Stimulated activated memory B cell treated with anti-CD40 and anti-IgM and Interleukin-4, amounts not matched to agents 10 μg/mL and 1 μg/mL and 100 μg/mL, for 72 hours (primary cell): ENCODE measurements around the gene HS3ST3B1.

ENCODE experiments used
- ATAC-seq: fragments of 150-1000 bp; cut with Tn5 transposase; 2 replicates; pipeline ENCODE4 v1.10.0; 2021
- H3K27ac Mint-ChIP-seq: one replicate; pipeline ENCODE4 v1.8.0; 2022; ENCODE audit warnings: mild to moderate bottlenecking, mixed read lengths
- H3K27me3 Mint-ChIP-seq: one replicate; pipeline ENCODE4 v1.8.0; 2022; ENCODE audit warnings: mixed read lengths
- H3K36me3 Mint-ChIP-seq: one replicate; pipeline ENCODE4 v1.8.0; 2022; ENCODE audit warnings: mixed read lengths
- H3K4me1 Mint-ChIP-seq: one replicate; pipeline ENCODE4 v1.8.0; 2022; ENCODE audit warnings: mixed read lengths
- H3K4me3 Mint-ChIP-seq: one replicate; pipeline ENCODE4 v1.8.0; 2022; ENCODE audit warnings: mild to moderate bottlenecking, moderate library complexity, mixed read lengths
- H3K9me3 Mint-ChIP-seq: one replicate; pipeline ENCODE4 v1.8.0; 2022; ENCODE audit warnings: mixed read lengths

Gene HS3ST3B1

DNA sequence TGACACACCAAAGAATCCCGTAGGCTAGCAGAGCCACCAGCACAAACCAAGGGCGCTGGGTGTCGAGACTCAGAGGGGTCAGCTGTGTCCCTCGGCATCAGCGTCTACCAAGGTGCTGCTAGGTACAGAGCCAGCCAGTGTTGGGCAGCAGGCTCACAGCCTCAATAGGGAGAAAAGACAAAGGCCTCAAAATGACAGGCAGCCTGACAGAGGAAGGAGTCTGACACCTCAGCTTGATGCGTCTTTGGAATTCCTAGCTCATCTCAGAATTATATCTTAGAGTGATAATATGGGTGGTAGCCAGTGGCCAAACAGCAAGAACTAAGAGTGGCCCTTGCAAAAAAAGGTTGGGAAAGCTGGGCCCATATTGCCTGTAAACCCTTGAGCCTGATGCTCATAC is 45.9 kb downstream of the HS3ST3B1 start:
- Mint-ChIP-seq H3K4me1 (peaks cover 24% of the 10 kb centered on the region), H3K27me3 (peaks cover 10% of the 10 kb centered on the region), H3K27ac (peak overlapping the region; percentile 73), H3K36me3 (peaks cover 5% of the 10 kb centered on the region), H3K4me3 (no peak overlapping the region), H3K9me3 (no peaks in the 10 kb centered on the region)
- no peak for ATAC-seq

DNA sequence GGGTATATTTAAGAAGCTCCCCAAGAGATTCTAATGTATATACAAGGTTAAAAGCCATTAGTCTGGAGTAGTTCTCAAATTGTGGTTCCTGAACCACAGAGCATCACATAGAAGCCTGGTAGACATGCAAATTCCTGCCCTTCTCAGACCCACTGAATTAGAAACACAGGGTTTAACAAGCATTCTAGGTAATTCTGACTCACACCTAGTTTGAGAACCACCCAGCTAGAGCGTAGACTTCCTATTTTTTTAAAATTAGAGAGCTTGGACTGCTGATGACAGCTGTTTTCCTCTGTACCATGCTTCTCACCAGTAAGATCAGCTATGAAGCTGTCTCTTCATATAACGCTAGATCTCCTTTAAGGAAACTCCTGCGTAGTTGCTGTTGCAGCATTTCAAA is 50.6 kb downstream of the HS3ST3B1 start:
- Mint-ChIP-seq H3K27me3 (peaks cover 4% of the 10 kb centered on the region), H3K36me3 (peaks cover 3% of the 10 kb centered on the region), H3K9me3 (no peaks in the 10 kb centered on the region), H3K4me1 (peaks cover 29% of the 10 kb centered on the region), H3K27ac (peak overlapping the region; percentile 80), H3K4me3 (no peak overlapping the region)
- ATAC-seq = peak; percentile 98

DNA sequence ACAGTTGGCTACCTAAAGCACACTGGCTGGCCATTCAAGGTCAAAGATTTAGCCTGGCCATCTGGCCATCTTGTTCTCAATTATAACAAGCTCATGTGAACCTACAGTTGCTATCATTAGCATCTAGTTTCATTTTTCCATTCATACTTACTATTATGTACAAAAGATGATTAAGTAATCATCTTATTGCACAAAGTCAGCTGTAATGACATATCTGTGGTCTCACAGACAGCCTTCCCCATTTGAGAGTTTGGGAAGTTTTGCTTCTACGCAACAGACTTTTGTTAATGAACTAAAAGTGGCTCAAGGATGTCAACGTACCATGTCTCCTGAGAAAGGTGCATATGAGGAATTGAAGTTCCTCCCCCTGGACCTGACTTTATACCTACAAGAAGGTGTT is 51.3 kb downstream of the HS3ST3B1 start:
- peak overlapping the region; percentile 80 for H3K27ac Mint-ChIP-seq
- no peaks in the 10 kb centered on the region for H3K27me3 Mint-ChIP-seq
- H3K4me3 Mint-ChIP-seq = no peak overlapping the region
- no peaks in the 10 kb centered on the region for H3K9me3 Mint-ChIP-seq
- no peak for ATAC-seq
- no peaks in the 10 kb centered on the region for H3K36me3 Mint-ChIP-seq
- peaks cover 22% of the 10 kb centered on the region for H3K4me1 Mint-ChIP-seq

- Mint-ChIP-seq H3K36me3 (no peaks in the 10 kb centered on the region), H3K4me3 (no peak overlapping the region), H3K27ac (no peak overlapping the region)
Measured at GRCh38 chr17:14353861-14354474, 53.1 kb downstream of the HS3ST3B1 start.

GRCh38 chr17:14354807-14355206 is 53.9 kb downstream of the HS3ST3B1 start:
- Mint-ChIP-seq H3K36me3 (no peaks in the 10 kb centered on the region), H3K4me3 (no peak overlapping the region)

More at GRCh38 chr17:14353861-14354474, 53.1 kb downstream of the HS3ST3B1 start:
- Mint-ChIP-seq H3K9me3 (no peaks in the 10 kb centered on the region), H3K4me1 (peaks cover 18% of the 10 kb centered on the region), H3K27me3 (no peaks in the 10 kb centered on the region)
- ATAC-seq = no peak

GRCh38 chr17:14355556-14355955 is 54.7 kb downstream of the HS3ST3B1 start:
- no peak overlapping the region for H3K4me3 Mint-ChIP-seq
- H3K36me3 Mint-ChIP-seq = no peaks in the 10 kb centered on the region
- ATAC-seq = no peak

More at GRCh38 chr17:14354807-14355206, 53.9 kb downstream of the HS3ST3B1 start:
- ATAC-seq = no peak
- H3K4me1 Mint-ChIP-seq = peaks cover 26% of the 10 kb centered on the region
- H3K27me3 Mint-ChIP-seq = no peaks in the 10 kb centered on the region
- H3K9me3 Mint-ChIP-seq = no peaks in the 10 kb centered on the region
- H3K27ac Mint-ChIP-seq = no peak overlapping the region

DNA sequence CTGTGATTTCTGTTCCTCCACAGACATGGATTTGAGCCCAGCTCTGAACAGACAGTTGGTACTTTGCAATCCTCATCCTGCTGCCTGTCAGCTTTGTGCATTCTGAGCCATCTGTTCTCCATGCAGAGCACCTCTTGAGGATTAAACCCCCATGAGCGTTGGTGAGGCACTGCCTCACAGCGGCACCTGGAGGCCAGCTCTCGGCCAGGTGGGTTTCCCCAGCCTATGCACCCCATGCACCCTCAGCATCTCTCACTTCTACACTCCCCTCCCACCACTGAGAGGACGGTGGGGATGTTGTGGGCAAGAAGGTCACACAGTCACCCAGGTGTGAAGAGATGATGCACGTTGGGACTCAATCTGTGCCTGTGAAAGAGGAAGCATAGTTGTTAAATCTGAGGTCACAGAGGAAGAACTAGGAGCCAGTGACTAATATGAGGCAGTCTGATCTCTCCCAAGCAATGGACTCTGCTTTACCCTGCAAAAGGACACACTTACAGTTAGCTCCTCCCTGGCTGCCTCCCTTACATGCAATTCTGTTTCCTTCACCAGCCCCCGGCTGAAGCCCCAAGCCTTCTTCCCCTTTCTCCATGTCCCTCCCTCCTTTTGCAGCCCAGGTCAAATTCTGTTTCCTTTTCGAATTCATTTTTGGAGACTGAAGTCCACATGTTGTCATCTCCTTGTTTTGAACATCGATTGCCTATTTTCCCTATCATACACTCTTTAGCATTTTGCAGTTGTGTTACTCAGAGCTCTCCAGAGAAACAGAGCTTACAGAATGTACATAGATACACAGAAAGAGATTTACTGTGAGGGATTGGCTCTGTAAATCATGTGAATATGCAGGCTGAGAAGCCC is 58.5 kb downstream of the HS3ST3B1 start:
- peak; percentile 100 for ATAC-seq
- H3K27ac Mint-ChIP-seq = peak overlapping the region; percentile 57
- no peaks in the 10 kb centered on the region for H3K27me3 Mint-ChIP-seq
- H3K9me3 Mint-ChIP-seq = no peaks in the 10 kb centered on the region
- H3K4me1 Mint-ChIP-seq = peaks cover 25% of the 10 kb centered on the region
- H3K4me3 Mint-ChIP-seq = no peak overlapping the region
- H3K36me3 Mint-ChIP-seq = no peaks in the 10 kb centered on the region

More at GRCh38 chr17:14355556-14355955, 54.7 kb downstream of the HS3ST3B1 start:
- Mint-ChIP-seq H3K4me1 (peaks cover 33% of the 10 kb centered on the region), H3K27ac (no peak overlapping the region), H3K27me3 (no peaks in the 10 kb centered on the region), H3K9me3 (no peaks in the 10 kb centered on the region)

DNA sequence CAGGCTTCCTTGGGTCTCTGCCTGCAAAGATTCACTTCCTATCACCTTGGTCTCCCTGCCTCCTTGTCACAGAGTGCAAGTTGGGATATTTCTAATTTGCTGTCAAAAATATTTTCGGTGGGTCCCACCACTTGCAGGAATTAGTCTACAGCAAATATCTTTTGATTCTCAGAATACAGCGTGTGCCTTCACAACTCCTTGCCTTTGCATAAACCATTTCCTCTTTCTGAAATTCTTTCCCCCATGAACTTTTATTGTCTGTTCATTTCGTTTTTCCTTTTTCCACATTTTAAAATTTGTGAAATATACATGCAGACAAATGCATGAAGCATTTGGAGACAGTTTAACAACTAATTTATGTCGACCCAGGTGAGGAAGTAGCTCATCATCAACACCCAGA is 60.0 kb downstream of the HS3ST3B1 start:
- Mint-ChIP-seq H3K27ac (peak overlapping the region; percentile 57), H3K36me3 (no peaks in the 10 kb centered on the region), H3K4me3 (peak overlapping the region; percentile 42), H3K4me1 (peaks cover 25% of the 10 kb centered on the region), H3K27me3 (no peaks in the 10 kb centered on the region), H3K9me3 (no peaks in the 10 kb centered on the region)
- ATAC-seq = no peak

DNA sequence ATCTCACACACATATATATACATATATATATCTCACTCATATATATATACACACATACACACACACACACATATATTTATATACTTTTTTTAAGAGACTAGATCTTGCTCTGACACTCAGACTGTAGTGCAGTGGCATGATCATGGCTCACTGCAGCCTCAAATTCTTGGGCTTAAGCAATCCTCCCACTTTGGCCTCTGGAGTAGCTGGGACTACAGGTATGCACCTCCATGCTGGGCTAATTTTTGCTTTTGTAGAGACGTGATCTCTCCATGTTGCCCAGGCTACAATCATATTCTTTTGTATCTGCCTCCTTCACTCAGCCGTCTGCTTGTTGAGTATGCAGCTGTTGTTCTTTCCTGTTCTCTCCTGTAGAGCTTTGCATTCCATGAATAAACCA is 60.6 kb downstream of the HS3ST3B1 start:
- H3K4me3 Mint-ChIP-seq = no peak overlapping the region
- no peak for ATAC-seq
- no peaks in the 10 kb centered on the region for H3K27me3 Mint-ChIP-seq
- H3K4me1 Mint-ChIP-seq = peaks cover 25% of the 10 kb centered on the region
- H3K36me3 Mint-ChIP-seq = no peaks in the 10 kb centered on the region
- no peaks in the 10 kb centered on the region for H3K9me3 Mint-ChIP-seq
- no peak overlapping the region for H3K27ac Mint-ChIP-seq

GRCh38 chr17:14361945-14362508 is 61.1 kb downstream of the HS3ST3B1 start:
- Mint-ChIP-seq H3K36me3 (no peaks in the 10 kb centered on the region), H3K9me3 (no peaks in the 10 kb centered on the region), H3K4me1 (peaks cover 25% of the 10 kb centered on the region), H3K4me3 (no peak overlapping the region), H3K27me3 (no peaks in the 10 kb centered on the region), H3K27ac (no peak overlapping the region)
- ATAC-seq = no peak

DNA sequence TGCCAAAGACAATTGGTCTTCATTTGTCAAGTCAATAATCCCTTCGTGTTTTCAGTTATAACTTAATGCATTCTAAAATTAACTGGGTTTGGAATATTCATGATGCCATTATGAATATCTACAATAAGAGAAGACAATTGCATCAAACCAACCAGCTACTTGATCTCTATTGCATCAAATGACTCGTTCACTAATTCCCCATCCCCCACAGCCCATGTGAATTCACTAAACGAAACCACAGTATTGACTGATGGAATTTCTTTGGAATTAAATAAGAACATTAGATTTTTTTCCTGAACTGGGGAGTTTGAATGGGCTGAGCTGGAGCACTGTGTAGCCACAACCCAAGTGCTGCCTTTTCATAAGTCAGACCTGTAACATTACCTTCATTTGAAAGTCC is 65.3 kb downstream of the HS3ST3B1 start:
- H3K27ac Mint-ChIP-seq = no peak overlapping the region
- no peak for ATAC-seq
- no peak overlapping the region for H3K4me3 Mint-ChIP-seq
- H3K9me3 Mint-ChIP-seq = peaks cover 2% of the 10 kb centered on the region
- no peaks in the 10 kb centered on the region for H3K36me3 Mint-ChIP-seq
- H3K4me1 Mint-ChIP-seq = peaks cover under 1% of the 10 kb centered on the region
- H3K27me3 Mint-ChIP-seq = no peaks in the 10 kb centered on the region

DNA sequence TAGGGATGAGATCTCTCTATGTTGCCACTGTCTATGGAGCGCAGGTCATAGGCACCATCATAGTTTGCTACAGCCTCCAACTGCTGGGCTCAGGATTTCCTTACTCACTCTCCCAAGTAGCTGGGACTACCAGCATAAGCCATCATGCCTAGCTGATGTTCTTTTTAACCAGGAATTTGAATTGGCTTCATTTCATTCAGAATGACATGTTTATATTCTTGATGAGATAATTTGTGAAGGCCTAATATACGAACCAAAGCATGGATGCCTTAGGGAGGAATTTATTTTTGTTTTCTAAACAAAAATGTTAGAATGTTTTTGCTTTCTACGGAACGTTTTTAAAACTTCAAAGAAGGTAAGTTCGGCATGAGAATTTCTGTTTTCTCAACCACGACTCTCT is 71.6 kb downstream of the HS3ST3B1 start:
- H3K27me3 Mint-ChIP-seq = peaks cover 18% of the 10 kb centered on the region
- no peak overlapping the region for H3K4me3 Mint-ChIP-seq
- H3K27ac Mint-ChIP-seq = no peak overlapping the region
- no peak for ATAC-seq
- H3K9me3 Mint-ChIP-seq = no peaks in the 10 kb centered on the region
- no peaks in the 10 kb centered on the region for H3K4me1 Mint-ChIP-seq
- H3K36me3 Mint-ChIP-seq = no peaks in the 10 kb centered on the region

GRCh38 chr17:14372905-14373613 is 72.2 kb downstream of the HS3ST3B1 start:
- H3K27ac Mint-ChIP-seq = no peak overlapping the region
- no peaks in the 10 kb centered on the region for H3K9me3 Mint-ChIP-seq
- H3K36me3 Mint-ChIP-seq = no peaks in the 10 kb centered on the region
- peaks cover 18% of the 10 kb centered on the region for H3K27me3 Mint-ChIP-seq
- no peaks in the 10 kb centered on the region for H3K4me1 Mint-ChIP-seq
- no peak overlapping the region for H3K4me3 Mint-ChIP-seq
- ATAC-seq = no peak

- Mint-ChIP-seq H3K4me1 (no peaks in the 10 kb centered on the region), H3K27ac (no peak overlapping the region), H3K9me3 (no peaks in the 10 kb centered on the region), H3K36me3 (no peaks in the 10 kb centered on the region), H3K4me3 (no peak overlapping the region), H3K27me3 (peaks cover 18% of the 10 kb centered on the region)
- ATAC-seq = no peak
Measured at GRCh38 chr17:14373614-14374259, 72.9 kb downstream of the HS3ST3B1 start.

DNA sequence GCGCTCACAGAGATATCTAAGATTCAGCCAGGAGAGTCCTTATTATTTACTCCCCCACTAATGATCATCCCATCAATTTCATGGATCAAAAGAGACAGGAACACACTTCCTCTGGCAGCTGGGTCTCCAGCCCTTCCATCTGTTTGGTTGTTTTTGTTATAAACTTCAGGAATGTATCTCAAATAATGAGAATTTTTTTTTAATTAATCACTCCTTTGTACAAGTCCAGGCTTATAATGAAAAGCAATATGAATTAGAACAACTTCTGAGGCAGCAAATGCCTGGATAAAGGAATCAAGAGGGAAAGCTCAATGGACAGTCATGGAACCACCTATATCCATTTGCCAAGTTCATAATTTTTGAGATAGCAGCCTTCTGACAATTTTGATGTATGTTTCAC is 73.4 kb downstream of the HS3ST3B1 start:
- ATAC-seq = no peak
- Mint-ChIP-seq H3K36me3 (no peaks in the 10 kb centered on the region), H3K9me3 (no peaks in the 10 kb centered on the region), H3K4me3 (no peak overlapping the region), H3K4me1 (no peaks in the 10 kb centered on the region), H3K27me3 (peaks cover 18% of the 10 kb centered on the region), H3K27ac (no peak overlapping the region)
